ENCODE measurements around the gene ARID5A. TPM values are rescaled to one million over a fixed set of nuclear protein-coding genes. Genes with fewer than 3 reads are reported as not detected.

ARID5A gene
- total RNA-seq, 2 experiments from 2014 or later: 61.5 to 64.3 TPM

DNA sequence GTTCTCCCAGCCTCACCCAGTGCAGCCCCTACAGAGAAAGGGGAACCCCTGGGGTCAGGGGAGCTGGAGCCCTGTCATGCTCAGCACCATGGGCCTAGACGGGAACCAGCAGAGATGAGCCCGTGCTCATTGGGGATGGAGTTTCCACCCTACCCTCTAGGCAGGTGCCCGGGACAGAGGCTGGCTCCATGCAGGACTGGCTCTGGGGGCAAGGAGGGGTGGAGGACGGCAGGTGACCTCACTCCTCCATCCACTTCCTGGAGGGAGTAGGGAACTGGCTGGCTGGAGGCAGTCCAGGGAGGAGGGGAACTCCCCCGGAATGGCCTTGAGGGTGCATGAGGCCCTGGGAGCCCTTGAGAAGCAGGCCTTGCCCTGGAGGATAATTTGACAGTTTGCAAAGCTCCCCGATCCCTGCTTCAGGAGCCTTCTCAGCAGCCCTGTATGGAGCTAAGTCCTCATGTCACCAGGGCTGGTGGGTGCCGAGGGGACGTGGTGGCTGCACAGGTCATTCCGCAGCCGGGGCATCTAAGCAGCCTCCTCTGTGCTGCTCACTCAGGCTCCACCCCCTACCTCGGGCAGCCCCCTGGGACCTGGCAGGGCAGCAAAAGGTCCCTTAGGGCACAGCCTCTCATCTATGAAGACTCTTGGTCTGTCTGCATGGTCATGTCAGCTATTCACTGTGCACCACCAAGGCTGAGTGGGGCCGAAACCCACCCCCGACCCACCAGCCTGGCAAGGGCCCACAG, 33.5 kb upstream of the ARID5A start:
- ChIA-PET POLR2A (interaction anchor here (1.0 kb wide), 1 partner anchor 11 kb away, joined by 3 read pairs; no protein-coding TSS in a partner anchor), CTCF (interaction anchor here (1.0 kb wide), 1 partner anchor 96 kb away, joined by 4 read pairs; no protein-coding TSS in a partner anchor)
- intact Hi-C loops (cut with micrococcal nuclease): no loop called here
- Mint-ChIP-seq H3K4me3 (no peak overlapping the region), H3K9me3 (no peaks in the 10 kb centered on the region), H3K27ac (no peak overlapping the region), H3K4me1 (ENCODE audit: low read depth) (peaks cover 15% of the 10 kb centered on the region), H3K27me3 (peaks cover 3% of the 10 kb centered on the region), H3K36me3 (ENCODE audit: low read depth) (no peaks in the 10 kb centered on the region)
- no peak for DNase-seq
- ATAC-seq: no peak
- no peak for TF ChIP-seq CTCF (IDR thresholded peaks at IDR 0.05)

DNA sequence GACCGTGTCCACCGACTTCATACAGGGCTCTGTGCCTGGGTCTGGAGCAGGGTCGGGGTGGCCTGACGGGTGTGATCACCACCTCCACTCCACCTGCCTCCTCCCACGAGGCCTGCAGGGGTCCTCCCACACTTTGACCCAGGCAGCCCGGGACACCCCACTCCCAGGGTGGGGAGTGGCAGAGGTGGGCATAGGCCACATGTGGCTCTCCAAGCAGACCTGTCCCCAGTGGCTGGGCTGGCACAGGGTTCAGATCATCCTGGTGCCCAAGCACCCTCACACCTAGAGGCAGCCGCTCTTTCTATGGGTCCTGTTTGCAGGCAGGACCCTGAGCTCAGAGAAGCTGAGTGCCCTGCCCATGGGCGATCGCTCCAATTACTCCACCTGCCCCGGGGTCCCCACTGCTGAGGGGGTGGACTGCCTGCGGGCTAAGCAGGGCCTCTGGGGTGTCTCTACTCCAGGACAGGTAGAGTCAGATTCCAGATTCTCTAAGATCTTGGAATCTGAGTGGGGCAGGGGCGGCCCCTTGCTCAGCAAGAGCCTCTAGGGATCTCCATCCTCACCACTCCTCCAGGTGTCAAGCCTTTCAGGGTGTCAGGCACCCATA, 32.8 kb upstream of the ARID5A start:
- Mint-ChIP-seq H3K4me1 (ENCODE audit: low read depth) (peaks cover 15% of the 10 kb centered on the region), H3K4me3 (no peak overlapping the region), H3K9me3 (no peaks in the 10 kb centered on the region), H3K27ac (no peak overlapping the region), H3K36me3 (ENCODE audit: low read depth) (no peaks in the 10 kb centered on the region), H3K27me3 (peaks cover 3% of the 10 kb centered on the region)
- no peak for TF ChIP-seq CTCF (IDR thresholded peaks at IDR 0.05)
- ChIA-PET POLR2A (interaction anchor here (1.0 to 1.9 kb wide), 2 partner anchors 8 to 11 kb away, joined by 3 to 5 read pairs; no protein-coding TSS in a partner anchor), CTCF (interaction anchor here (1.5 kb wide), 1 partner anchor 96 kb away, joined by 6 read pairs; no protein-coding TSS in a partner anchor)
- intact Hi-C loops (cut with micrococcal nuclease): no loop called here
- no peak for ATAC-seq
- DNase-seq: no peak

GRCh38 chr2:96505231-96505889, 31.2 kb upstream of the ARID5A start, which contains the start of gene NEURL3:
Gene NEURL3, minus strand, starts transcription at chr2:96505357. Its CDS starts 71 bp downstream, at chr2:96505286.
- ATAC-seq (no peak), DNase-seq (no peak)
- Mint-ChIP-seq H3K36me3 (ENCODE audit: low read depth) (no peaks in the 10 kb centered on the region), H3K4me1 (ENCODE audit: low read depth) (peaks cover 22% of the 10 kb centered on the region), H3K4me3 (no peak within 1 kb of the TSS), H3K27ac (no peak within 1 kb of the TSS), H3K9me3 (no peaks in the 10 kb centered on the region), H3K27me3 (peaks cover 13% of the 10 kb centered on the region)
- no peak for TF ChIP-seq CTCF (IDR thresholded peaks at IDR 0.05)
- intact Hi-C loops (cut with micrococcal nuclease): loop anchor here (5.0 kb wide), 2 partner anchors 33 to 98 kb away; no protein-coding TSS in a partner anchor
- POLR2A ChIA-PET: interaction anchor here (0.7 to 1.9 kb wide), 4 partner anchors 10 to 78 kb away, joined by 3 to 5 read pairs (median 4); no protein-coding TSS in a partner anchor
- CTCF ChIA-PET: interaction anchor here (0.6 to 11.2 kb wide), 8 partner anchors 10 to 98 kb away, joined by 3 to 133 read pairs (median 4); no protein-coding TSS in a partner anchor

DNA sequence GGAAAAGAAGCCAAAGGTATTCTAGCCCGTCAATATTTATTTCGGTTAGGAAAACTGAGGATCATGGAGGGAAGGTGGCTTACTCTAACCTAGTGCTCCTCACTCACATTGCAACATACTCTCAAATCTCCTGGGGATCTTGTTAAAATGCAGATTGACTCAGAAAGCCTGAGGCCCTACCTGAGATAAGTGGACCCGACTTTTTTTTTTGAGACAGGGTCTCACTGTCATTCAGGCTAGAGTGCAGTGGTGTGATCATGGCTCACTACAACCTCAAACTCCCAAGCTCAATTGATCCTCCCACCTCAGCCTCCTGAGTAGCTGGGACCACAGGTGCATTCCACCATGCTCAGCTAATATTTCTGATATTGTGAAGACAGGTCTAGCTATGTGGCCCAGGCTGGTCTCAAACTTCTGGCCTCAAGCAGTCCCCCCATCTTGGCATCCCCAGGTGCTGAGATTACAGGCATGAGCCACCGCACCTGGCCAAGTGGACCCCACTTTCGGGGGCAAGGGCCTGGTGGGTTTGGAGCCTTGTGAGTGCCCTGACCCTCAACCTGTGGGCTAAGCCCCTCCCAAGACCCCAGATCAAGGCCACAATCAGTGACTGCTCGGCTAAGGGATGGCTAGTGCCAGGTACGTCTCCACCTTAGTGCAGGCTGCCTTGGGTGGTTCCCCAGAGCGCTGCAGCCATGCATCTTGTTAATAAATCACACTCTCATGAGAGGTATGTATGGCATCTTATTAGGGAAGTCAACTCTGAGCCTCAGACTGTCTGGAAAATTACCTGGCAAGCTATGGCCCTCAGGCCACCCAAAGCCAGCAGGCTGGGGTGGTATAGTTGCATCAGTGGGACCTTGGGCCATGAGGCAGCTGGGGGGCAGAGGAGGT, 30.3 kb upstream of the ARID5A start:
- no peak overlapping the region for H3K4me3 Mint-ChIP-seq
- H3K36me3 Mint-ChIP-seq (ENCODE audit: low read depth): no peaks in the 10 kb centered on the region
- intact Hi-C loops (cut with micrococcal nuclease): loop anchor here (5.0 kb wide), 2 partner anchors 34 to 99 kb away; no protein-coding TSS in a partner anchor
- peaks cover 15% of the 10 kb centered on the region for H3K27me3 Mint-ChIP-seq
- TF ChIP-seq CTCF (IDR thresholded peaks at IDR 0.05): no peak
- ChIA-PET CTCF (interaction anchor here (0.7 to 11.2 kb wide), 6 partner anchors 10 to 98 kb away, joined by 3 to 133 read pairs (median 4); no protein-coding TSS in a partner anchor), POLR2A (interaction anchor here (1.0 to 1.7 kb wide), 3 partner anchors 20 to 33 kb away, joined by 4 to 5 read pairs (median 4); no protein-coding TSS in a partner anchor)
- DNase-seq (no peak), ATAC-seq (no peak)
- no peaks in the 10 kb centered on the region for H3K9me3 Mint-ChIP-seq
- H3K4me1 Mint-ChIP-seq (ENCODE audit: low read depth): peaks cover 18% of the 10 kb centered on the region
- H3K27ac Mint-ChIP-seq: no peak overlapping the region

All from activated CD8-positive, alpha-beta T cell treated with anti-CD3 and anti-CD28 coated beads for 36 hours (primary cell).